H54 (cell line): ENCODE measurements around the gene ORC4.

Experiments used
- DNase-seq: peaks from one replicate; pipeline ENCODE4 v3.0.0; 2011; ENCODE audit warnings: low spot score, mixed read lengths; ENCODE audit not compliant: insufficient read length
- FAIRE-seq: peaks from 3 replicates; lab custom pipeline; 2011; peaks lifted over from hg19 to GRCh38; lab: Jason Lieb, UNC
- POLR2A ChIP-seq: IDR thresholded peaks from 2 replicates; pipeline ENCODE4 v1.6.1; 2011; ENCODE audit warnings: low read depth, mild to moderate bottlenecking, low read length

Gene ORC4

DNA sequence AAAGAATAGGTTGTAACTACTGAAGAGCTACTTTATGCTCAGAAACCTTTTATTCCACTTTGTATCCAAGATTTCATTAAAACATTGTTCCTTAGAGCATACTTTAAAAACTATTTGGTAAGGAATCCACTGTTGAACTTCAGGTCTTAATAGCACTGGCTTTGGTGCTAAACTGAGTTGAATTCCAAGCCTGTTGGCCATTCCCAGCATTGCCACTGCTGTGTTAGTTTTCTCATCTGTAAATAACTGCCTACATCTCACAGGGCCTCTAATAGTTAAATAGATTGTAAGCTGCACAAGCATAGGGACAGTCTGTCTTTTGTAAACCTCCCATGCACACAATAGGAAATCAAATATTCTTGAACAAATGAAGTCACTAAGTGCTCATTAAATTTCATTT lies 86.6 kb downstream of the ORC4 start:
- no peak for TF ChIP-seq POLR2A
- FAIRE-seq (no peak), DNase-seq (no peak)

DNA sequence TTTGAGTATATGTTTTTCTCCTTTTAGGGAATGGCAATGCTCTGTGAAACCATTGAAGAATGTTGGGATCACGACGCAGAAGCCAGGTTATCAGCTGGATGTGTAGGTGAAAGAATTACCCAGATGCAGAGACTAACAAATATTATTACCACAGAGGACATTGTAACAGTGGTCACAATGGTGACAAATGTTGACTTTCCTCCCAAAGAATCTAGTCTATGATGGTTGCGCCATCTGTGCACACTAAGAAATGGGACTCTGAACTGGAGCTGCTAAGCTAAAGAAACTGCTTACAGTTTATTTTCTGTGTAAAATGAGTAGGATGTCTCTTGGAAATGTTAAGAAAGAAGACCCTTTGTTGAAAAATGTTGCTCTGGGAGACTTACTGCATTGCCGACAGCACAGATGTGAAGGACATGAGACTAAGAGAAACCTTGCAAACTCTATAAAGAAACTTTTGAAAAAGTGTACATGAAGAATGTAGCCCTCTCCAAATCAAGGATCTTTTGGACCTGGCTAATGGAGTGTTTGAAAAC lies 93.4 kb downstream of the ORC4 start:
- FAIRE-seq (no peak), DNase-seq (no peak)
- TF ChIP-seq POLR2A: no peak

DNA sequence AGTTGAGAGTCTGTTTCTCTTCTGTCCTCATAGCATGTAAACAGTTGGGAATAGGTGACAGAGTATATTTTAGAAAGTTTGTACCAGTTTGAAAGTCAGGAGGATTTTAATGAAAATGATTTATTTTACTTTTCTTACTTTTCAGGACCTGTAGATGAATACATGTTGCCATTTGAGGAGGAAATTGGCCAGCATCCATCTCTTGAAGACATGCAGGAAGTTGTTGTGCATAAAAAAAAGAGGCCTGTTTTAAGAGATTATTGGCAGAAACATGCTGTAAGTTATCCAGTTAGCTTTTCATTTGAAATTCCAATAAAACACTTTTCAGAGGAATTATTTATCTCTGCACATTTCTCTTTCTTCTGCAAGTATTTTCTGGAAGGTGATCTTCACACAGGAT lies 94.7 kb downstream of the ORC4 start:
- no peak for DNase-seq
- no peak for FAIRE-seq
- TF ChIP-seq POLR2A: no peak

DNA sequence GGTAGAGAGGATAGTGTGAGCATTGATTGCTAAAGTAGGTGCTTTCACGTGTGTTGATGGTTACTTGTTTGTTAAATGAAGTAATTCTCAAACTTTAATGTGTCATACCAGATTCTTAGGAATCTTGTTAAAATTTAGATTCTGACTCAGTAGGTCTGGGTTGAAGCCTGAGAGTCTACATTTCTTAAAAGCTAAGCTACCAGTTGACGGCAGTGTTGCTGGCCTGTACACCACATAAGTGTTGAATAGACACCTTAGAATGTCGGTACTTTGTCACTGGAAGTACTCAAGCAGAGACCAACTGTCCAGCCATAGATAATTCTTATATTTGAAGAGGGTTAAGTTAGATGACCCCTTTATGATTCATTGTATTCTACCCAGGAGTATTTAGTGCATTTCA lies 95.9 kb downstream of the ORC4 start:
- TF ChIP-seq POLR2A: no peak
- FAIRE-seq (no peak), DNase-seq (no peak)

DNA sequence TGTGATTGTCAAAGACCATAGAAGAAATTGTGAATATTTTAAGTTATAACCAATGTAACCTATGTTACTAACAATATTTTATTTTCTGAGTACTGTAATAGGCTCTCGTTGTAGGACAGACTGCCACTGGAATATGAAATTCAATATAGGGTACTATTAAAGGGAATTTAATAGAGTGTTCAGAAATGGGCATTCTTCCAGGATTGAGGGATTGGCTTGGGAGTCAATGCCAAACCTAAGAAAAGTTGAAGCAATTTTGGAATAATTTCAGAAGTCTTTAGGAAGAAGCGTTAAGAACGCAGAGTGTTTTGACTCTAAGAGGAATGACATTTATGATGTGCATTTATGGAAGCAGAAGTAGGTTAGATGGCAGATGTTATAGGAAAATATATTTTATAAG lies 96.7 kb downstream of the ORC4 start:
- no peak for TF ChIP-seq POLR2A
- FAIRE-seq (no peak), DNase-seq (no peak)

DNA sequence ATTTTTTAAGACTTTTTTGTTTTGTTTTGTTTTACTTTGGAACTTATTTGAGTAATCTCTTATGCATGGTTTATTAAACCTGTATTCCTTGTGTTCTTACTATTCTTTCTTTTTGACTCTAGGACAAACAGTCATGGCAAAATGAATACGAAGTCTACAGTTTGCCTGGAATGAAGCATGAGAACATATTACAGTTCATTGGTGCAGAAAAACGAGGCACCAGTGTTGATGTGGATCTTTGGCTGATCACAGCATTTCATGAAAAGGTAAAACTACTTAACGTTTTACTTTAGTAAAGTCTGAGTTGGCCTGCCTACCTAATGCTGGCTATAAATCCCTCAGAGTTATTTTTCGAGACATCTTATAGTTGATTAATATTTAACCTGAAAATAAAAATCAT lies 103.4 kb downstream of the ORC4 start:
- DNase-seq: no peak
- no peak for FAIRE-seq
- TF ChIP-seq POLR2A: no peak

DNA sequence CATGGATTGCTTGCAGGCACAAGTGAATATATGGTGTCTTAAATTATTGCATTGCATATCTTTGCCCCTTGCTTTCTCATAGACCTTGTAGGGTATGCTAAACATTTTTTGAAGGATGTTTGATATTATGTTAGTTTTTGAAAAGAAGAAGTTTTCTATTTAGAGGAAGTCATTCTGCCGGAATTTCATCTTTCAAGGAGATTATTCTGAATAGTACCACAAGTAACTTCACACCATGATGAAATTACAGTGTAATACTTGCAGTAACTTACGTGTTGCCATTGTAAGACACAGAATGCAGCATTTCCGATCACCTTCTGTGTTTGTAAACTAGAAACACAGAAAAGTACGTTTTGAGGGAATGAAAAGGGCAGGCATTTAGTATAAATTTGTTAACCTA lies 103.8 kb downstream of the ORC4 start:
- FAIRE-seq (no peak), DNase-seq (no peak)
- TF ChIP-seq POLR2A: no peak

DNA sequence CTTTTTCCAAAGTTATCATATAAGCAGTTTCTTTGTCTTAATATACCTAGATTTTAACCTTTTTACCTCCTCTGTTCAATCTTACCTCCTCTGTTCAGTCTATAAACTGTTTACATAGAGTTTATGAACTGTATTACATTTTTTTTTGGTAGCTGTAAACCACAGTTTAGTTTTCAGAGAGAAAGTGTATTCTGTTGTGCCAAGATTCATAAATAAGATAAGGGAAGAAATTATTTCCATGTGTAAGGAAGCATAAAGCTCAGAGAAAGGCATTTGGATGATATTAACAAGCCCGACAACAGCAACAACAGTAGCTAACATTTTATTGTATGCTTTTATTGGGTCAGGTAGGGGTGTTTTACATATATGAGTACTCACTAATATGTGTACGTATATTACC lies 104.5 kb downstream of the ORC4 start:
- FAIRE-seq (no peak), DNase-seq (no peak)
- no peak for TF ChIP-seq POLR2A

DNA sequence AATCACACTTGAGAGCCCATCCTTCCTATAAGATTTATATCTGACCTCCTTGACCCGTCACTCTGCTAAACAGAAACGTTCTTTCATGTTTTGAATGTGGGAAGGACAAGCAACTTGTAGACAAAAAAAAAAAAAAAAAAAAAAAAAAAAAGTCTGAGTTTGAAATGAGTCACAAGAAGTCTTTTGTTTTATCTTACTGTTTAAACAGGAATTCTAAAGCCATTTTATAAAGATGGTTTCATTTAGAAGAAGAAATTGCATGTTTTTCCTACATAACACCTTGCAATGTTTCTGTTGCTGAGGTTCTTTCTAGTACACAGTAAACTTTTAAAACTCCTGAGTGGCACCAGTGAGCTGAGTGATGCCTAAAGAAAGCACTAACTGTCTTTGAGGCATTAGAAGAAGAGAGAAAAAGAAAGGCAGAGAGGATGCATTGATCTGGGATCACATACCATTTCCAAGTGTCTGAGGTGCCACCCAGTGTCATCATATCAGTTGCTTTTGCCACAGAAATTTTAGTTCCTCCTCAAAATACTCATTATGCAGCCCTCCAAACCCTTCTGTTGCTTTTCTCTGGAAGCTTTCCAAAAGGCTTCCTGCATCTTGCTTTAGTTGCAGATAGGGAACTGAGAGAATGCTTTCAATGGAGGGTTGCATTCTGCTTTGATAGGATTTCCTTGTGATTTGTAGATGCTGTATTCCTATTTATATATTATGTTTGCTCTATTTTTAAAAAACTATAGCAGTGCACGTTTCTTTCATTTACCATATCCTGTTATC lies 106.6 kb downstream of the ORC4 start:
- no peak for TF ChIP-seq POLR2A
- DNase-seq (no peak), FAIRE-seq (peak; percentile 6)

DNA sequence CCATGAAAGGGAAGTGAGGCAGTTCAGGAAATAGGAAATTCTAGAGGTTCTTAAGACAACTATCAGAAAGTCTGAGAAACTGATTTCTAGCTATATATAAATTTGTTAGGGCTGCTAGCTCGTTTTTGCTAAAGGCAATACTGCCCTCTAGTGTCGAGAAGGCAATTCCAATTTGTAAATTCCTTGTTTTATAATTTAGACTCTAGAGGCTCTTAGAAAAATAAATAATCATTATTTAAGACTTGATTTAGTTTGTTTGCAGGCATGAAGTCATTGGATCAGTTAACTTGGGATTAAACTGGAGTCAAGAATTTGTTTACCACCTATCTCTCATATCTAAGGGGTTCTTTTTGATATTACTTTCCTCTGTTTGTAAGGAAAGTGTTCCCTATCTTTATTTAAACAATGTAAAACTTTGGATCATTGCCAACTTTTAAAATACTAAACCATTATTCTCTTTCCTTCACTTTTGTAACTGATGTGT lies 109.5 kb downstream of the ORC4 start:
- no peak for TF ChIP-seq POLR2A
- FAIRE-seq: no peak
- no peak for DNase-seq

DNA sequence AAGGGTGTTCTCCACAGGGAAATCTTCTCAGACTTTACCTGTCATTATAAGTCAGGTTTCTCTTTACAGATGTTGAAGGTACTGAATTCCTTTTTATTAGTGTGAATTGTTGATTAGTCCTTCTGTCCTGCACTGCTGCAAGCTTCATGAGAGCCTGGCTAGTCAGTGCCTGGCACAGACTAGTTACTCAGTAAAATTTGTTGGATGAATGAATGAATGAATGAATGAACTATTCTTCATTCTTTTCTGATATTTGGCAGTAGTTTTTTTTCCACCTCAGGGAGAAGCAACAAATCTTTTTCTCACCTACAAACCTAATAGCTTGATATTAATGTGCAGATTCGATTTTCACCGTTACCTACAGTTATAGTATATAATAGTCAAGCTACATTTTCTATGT lies 111.4 kb downstream of the ORC4 start:
- TF ChIP-seq POLR2A: no peak
- no peak for FAIRE-seq
- no peak for DNase-seq

DNA sequence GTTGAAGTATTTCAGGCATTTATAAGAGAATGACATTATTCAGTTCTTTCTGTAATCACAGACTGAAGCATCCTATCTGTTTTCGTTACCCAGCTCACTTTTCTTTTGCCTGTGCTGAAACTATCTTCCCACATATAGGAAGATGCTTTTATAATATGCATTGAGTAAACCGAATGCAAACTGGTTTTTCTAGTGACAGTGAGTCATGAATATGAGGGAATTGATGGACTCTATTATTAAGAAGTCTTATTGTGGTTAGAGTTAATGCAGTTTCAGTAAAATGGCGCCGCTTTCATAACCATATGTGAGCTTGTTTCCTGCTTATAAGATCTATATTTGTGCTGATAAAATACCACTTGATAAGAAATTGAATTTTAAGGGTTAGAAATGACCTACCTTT lies 116.5 kb downstream of the ORC4 start:
- DNase-seq (no peak), FAIRE-seq (no peak)
- no peak for TF ChIP-seq POLR2A

DNA sequence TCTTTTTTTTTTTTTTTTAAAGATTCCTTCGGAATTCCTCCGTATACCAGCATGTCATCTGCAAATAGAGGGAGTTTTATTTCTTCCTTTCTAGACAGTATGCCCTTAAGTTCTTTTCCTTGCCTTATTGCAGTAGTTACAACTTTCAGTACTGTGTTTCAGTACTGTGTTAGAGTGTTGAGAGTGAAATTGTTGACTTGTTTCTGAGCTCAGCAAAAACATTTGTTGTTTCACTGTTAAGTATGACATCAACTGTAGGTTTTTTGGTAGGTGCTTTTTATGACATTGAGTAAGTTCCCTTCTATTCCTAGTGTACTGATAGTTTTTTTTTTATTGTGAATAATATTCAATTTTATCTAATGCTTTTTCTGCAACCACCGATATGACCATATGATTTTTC lies 131.9 kb downstream of the ORC4 start:
- FAIRE-seq (peak; percentile 55), DNase-seq (no peak)
- TF ChIP-seq POLR2A: no peak

DNA sequence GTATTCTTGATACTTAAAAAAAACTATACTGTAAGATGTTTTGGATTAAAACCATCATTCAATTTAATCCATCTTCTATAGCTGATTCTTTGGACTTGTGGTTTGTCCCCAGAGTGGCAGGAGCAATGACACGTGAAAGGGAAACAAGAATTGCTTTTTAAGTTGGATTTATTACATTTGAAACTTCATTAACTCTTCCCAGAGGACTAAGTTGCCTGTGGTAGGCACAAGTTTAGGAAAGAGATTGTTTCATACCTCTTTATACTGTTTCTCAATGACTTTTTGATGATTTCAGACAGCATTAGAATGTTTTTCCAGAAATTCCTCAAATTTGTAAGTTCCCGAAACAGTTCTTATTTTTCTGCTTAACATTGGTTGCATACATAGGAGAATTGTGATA lies 134.4 kb downstream of the ORC4 start:
- TF ChIP-seq POLR2A: no peak
- FAIRE-seq: no peak
- no peak for DNase-seq

DNA sequence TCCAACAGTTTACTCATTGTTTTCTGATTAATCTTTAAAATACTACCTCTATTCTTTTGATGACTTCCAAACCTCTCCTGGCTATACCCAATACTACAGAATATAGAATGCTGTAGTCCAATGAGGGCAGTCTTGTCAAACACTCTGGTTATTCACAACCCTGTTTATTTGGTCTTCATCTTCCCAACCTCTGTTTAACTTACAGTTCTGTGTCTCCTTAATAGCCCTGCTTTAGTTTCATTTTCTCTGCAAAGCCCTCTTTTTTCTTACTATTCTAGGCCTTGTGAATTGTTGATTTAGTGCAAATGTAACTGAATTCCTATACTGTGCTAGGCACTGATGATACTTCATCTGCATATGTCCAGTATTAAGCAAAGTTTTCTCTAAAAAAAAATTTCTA lies 135.7 kb downstream of the ORC4 start:
- no peak for TF ChIP-seq POLR2A
- FAIRE-seq: no peak
- DNase-seq: no peak

DNA sequence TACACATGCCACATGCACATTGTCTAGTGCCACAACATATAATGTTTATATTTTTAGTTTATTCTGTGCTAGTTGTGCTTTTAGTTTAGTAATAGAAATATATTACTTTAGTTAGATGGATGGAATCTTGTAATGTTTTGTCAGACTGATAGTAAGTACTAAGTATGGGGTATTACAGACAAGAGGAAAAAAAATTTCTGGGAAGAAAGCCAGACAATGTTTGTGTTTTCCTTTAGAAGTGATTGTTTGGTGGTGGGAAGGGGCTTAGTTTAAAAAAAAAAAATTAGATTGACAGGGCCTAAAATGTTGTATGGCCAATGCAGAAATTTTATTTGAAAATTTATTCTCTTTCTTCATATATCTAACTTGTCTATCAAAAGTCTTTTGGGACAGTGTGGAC lies 137.9 kb downstream of the ORC4 start:
- DNase-seq: no peak
- no peak for TF ChIP-seq POLR2A
- no peak for FAIRE-seq
